ENCODE data around the gene SRL. TPM values are rescaled to one million over a fixed set of nuclear protein-coding genes. Genes with fewer than 3 reads are reported as not detected.

Gene SRL
- total RNA-seq, 4 donors from 2014 or later: 0.84 to 3.6 (median 1.5) TPM

GRCh38 chr16:4175849-4176248, 66.0 kb downstream of the SRL start:
- WGBS, 2 donors: 81 to 87% methylated on average over 2 of the region's 2 CpGs
- no peak overlapping the region for H3K4me3 ChIP-seq
- DNase-seq (ENCODE audit: low spot score in 2 of 2): no peak

GRCh38 chr16:4172070-4172469, 69.8 kb downstream of the SRL start:
- 61 to 69% methylated on average over 3 of the region's 3 CpGs for WGBS, 2 donors
- no peak for DNase-seq (ENCODE audit: low spot score in 2 of 2)
- Histone ChIP-seq H3K9me3 (no peaks in the 10 kb centered on the region), H3K4me1 (no peaks in the 10 kb centered on the region), H3K4me3 (no peak overlapping the region), H3K36me3 (no peaks in the 10 kb centered on the region), H3K27me3 (no peaks in the 10 kb centered on the region), H3K27ac (no peak overlapping the region)
- no peak for TF ChIP-seq EP300 (IDR thresholded peaks at IDR 0.05)

More at GRCh38 chr16:4175849-4176248, 66.0 kb downstream of the SRL start:
- TF ChIP-seq EP300 (IDR thresholded peaks at IDR 0.05): no peak
- no peak for TF ChIP-seq POLR2A (IDR thresholded peaks at IDR 0.05)
- TF ChIP-seq CTCF (IDR thresholded peaks at IDR 0.05): no peak
- no peaks in the 10 kb centered on the region for H3K4me1 ChIP-seq
- H3K27me3 ChIP-seq: no peaks in the 10 kb centered on the region
- H3K27ac ChIP-seq: no peak overlapping the region
- no peaks in the 10 kb centered on the region for H3K36me3 ChIP-seq
- no peaks in the 10 kb centered on the region for H3K9me3 ChIP-seq

- Histone ChIP-seq H3K9me3 (no peaks in the 10 kb centered on the region), H3K27me3 (no peaks in the 10 kb centered on the region), H3K4me3 (no peak overlapping the region), H3K27ac (no peak overlapping the region), H3K36me3 (no peaks in the 10 kb centered on the region), H3K4me1 (no peaks in the 10 kb centered on the region)
- TF ChIP-seq CTCF (IDR thresholded peaks at IDR 0.05) (no peak), EP300 (IDR thresholded peaks at IDR 0.05) (no peak), POLR2A (IDR thresholded peaks at IDR 0.05) (no peak)
- DNase-seq (ENCODE audit: low spot score in 2 of 2): no peak
- 78 to 90% methylated on average over 6 of the region's 6 CpGs for WGBS, 2 donors
Measured at GRCh38 chr16:4169415-4169814, 72.5 kb downstream of the SRL start.

GRCh38 chr16:4166821-4167220, 75.1 kb downstream of the SRL start:
- Histone ChIP-seq H3K9me3 (no peaks in the 10 kb centered on the region), H3K27ac (no peak overlapping the region), H3K27me3 (no peaks in the 10 kb centered on the region), H3K36me3 (no peaks in the 10 kb centered on the region), H3K4me3 (no peak overlapping the region), H3K4me1 (no peaks in the 10 kb centered on the region)
- no peak for DNase-seq (ENCODE audit: low spot score in 2 of 2)
- TF ChIP-seq CTCF (IDR thresholded peaks at IDR 0.05) (no peak), EP300 (IDR thresholded peaks at IDR 0.05) (no peak), POLR2A (IDR thresholded peaks at IDR 0.05) (no peak)
- 91 to 95% methylated on average over 4 of the region's 4 CpGs for WGBS, 2 donors

- Histone ChIP-seq H3K27me3 (no peaks in the 10 kb centered on the region), H3K4me1 (no peaks in the 10 kb centered on the region), H3K36me3 (no peaks in the 10 kb centered on the region), H3K4me3 (no peak overlapping the region), H3K27ac (no peak overlapping the region), H3K9me3 (no peaks in the 10 kb centered on the region)
- DNase-seq (ENCODE audit: low spot score in 2 of 2): no peak
- WGBS, 2 donors: 80 to 82% methylated on average over 7 of the region's 7 CpGs
- TF ChIP-seq CTCF (IDR thresholded peaks at IDR 0.05) (no peak), POLR2A (IDR thresholded peaks at IDR 0.05) (no peak), EP300 (IDR thresholded peaks at IDR 0.05) (no peak)
Measured at GRCh38 chr16:4160658-4161430, 81.0 kb downstream of the SRL start.

Measured in tibial nerve (tissue), 4 donors.